Measurements from ENCODE around the gene NPIPB8.
"Not testable (repeated sequence)": the region's sequence is repeated elsewhere in the genome, so short reads cannot be mapped to it uniquely, and the experiment has no call there.

Gene NPIPB8

DNA sequence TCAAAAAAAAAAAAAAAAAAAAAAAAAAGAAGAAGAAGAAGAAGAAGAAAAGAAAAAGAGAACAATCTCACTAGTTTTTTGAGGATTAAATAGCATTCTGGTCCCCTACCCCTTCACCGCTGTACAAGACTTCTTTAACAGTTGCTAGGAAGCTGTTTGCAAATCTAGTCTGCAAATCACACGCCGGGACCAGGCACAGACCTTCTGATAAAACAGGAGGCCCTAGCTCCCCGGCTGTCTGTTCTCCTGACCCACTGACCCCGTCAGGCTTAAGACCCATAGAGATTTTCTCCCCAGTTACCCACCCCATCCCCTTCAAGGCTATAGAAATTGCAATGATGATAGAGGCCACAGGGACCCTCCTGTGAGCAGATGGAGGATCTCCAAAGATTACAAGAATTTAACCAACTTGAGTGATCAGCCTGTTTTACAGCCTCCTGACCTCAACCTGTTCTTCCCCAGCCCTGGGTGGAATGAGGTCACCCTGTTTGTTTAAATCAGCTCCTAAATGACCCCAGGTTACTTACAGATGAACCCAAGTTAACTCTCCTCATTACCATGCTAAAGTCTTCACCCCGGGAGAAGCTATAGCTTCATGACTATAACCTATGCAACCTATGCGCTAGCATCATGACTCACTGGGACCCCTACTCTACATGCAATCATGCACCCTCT is 16.2 kb upstream of the NPIPB8 start:
- H3K4me3 ChIP-seq (ENCODE audit: low read depth, low read length), result no peak overlapping the region
- DNase-seq (ENCODE audit: low read depth), result no peak

DNA sequence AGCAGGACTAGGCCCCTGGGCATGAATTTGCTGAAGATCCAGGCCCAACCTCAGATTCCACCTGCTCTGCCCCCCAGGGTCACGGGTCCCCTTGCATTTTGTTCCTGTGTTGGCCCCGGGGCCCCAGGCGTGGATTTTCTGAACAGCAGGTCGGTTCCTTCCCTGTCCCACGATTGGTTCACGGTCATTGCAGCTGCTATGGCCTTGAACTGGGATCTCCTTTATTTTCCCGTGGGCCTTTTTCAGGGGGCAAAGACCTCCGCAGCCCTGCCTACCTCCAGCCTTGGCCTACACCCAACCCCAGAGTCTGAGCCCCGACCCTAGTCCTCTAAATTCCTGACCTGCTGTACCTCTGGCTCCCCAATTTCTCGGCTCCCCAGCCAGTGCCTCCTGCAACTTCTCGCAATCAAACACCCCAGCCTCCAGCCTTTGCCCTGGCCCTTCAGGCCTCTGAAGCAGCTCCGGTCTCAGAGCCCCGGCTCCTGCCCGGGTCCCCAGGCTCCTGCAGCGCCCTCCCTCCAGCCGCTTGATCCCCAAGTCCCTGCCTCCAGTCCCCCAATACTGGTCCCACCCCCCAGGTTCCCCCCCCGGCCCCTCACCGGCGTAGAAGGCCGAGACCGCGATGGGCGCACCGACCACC is 15.2 kb upstream of the NPIPB8 start:
- DNase-seq (ENCODE audit: low read depth), result not testable (repeated sequence)
- peak overlapping the region; percentile 35 for H3K4me3 ChIP-seq (ENCODE audit: low read depth, low read length)

GRCh38 chr16:28623172-28623711 is 14.6 kb upstream of the NPIPB8 start:
- H3K4me3 ChIP-seq (ENCODE audit: low read depth, low read length), result peak overlapping the region; percentile 35
- no peak for DNase-seq (ENCODE audit: low read depth)

DNA sequence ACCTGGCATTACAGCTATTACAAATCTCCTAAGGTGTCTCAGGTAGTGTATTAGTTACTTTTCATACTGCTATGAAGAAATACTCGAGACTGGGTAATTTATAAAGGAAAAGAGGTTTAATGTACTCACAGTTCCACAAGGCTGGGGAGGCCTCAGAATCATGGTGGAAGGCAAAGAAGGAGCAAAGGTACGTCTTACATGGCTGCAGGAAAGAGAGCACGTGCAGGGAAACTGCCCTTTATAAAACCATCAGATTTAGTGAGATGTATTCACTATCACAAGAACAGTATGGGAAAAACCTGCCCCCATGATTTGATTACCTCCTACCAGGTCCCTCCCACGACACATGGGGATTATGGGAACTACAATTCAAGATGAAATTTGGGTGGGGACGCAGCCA is 7.0 kb upstream of the NPIPB8 start:
- DNase-seq (ENCODE audit: low read depth); H3K4me3 ChIP-seq (ENCODE audit: low read depth, low read length): not testable (repeated sequence)

DNA sequence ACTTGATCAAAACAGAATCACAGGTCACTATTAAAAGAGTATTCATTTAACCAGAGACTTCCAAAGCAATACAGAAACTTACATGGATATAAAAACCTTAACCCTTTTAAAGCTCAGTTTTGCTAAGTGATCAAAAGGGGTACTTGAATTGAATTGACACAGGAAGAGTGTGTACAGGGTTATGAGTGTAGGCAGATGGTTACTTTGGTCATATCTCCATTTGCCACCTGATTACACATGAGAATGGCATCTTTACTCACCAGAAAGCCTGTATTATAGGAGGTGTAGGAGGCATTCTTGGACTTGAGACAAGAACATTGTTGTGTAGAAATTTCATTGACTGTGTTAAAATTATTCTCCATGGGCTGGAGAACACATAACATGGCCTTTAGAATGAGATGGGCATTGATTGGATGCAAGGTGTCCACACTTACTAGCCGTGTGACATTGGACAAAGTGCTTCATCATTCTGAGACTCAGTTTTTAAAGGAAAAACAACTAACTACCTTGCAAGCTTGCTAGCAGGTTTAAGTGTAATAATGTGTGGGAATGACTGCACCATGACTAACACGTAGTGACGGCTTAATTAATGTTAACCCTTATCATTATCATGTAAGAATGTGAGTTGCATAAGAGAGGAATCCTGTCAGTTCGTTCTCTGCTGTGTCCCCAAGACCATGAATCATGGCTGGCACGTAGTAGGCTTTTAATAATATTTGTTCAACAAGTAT is 1.6 kb upstream of the NPIPB8 start:
- not testable (repeated sequence) for H3K4me3 ChIP-seq (ENCODE audit: low read depth, low read length)
- DNase-seq (ENCODE audit: low read depth), result peak; percentile 43

- H3K4me3 ChIP-seq (ENCODE audit: low read depth, low read length); DNase-seq (ENCODE audit: low read depth): not testable (repeated sequence)
Measured at GRCh38 chr16:28638359-28638758, 494 bp downstream of the NPIPB8 start.

GRCh38 chr16:28639959-28640358 is 2.1 kb downstream of the NPIPB8 start:
- DNase-seq (ENCODE audit: low read depth); H3K4me3 ChIP-seq (ENCODE audit: low read depth, low read length): not testable (repeated sequence)

- DNase-seq (ENCODE audit: low read depth); H3K4me3 ChIP-seq (ENCODE audit: low read depth, low read length): not testable (repeated sequence)
Measured at GRCh38 chr16:28666264-28666663, 28.4 kb downstream of the NPIPB8 start.

DNA sequence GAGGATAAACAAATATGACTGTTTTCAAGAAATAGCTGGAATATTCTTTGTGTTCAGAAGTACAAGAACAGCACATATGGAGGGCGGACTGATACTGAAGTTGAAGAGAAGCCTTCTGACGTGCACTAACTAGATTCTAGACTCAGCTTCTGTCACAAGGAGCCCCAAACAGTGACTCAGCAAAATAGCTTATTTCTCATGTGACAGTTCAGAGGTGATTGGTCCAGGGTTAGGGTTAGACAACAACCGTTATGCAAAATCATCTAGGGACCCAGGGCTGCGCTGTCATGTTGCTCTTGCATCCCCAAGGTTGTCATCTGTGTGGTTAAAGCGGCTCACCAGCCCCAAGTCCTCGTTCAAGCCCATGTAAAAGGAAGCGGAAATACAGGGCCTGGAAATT is 29.6 kb downstream of the NPIPB8 start:
- not testable (repeated sequence) for DNase-seq (ENCODE audit: low read depth); H3K4me3 ChIP-seq (ENCODE audit: low read depth, low read length)

GRCh38 chr16:28668199-28668598 is 30.3 kb downstream of the NPIPB8 start:
- not testable (repeated sequence) for H3K4me3 ChIP-seq (ENCODE audit: low read depth, low read length); DNase-seq (ENCODE audit: low read depth)

GRCh38 chr16:28688327-28688952 is 50.6 kb downstream of the NPIPB8 start:
- H3K4me3 ChIP-seq (ENCODE audit: low read depth, low read length), result not testable (repeated sequence)

DNA sequence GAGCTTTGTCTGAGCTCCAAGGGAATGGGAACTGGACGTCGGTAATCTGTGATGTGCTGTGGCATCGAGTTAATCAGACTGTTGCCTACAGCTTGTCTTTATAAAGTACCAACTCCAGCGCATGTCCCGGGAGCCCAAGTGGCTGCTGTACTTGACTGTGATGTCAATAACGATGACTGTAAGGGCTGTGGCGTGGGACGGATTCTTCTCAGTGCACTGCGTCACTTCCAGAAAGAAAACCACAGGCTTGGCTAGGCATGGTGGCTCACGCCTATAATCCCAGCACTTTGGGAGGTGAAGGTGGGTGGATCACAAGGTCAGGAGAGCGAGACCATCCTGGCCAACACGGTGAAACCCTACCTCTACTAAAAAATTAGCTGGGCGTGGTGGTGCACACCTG is 51.6 kb downstream of the NPIPB8 start:
- not testable (repeated sequence) for H3K4me3 ChIP-seq (ENCODE audit: low read depth, low read length)

More at GRCh38 chr16:28688327-28688952, 50.6 kb downstream of the NPIPB8 start:
- DNase-seq (ENCODE audit: low read depth), result not testable (repeated sequence)

DNA sequence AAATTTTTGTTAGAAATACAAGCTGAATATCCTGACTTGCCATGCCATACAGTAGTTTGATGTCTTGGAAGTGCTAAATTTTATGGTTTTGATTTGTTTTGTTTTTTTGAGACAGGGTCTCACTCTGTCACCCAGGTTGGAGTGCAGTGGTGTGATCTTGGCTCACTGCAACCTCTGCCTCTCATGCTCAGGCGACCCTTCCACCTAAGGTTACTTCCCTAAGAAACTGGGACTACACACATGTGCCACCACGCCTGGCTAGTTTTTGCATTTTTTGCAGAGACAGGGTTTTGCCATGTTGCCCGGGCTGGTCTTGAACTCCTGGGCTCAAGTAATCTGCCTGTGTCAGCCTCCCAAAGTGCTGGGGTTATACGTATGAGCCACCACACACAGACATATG is 53.9 kb downstream of the NPIPB8 start:
- DNase-seq (ENCODE audit: low read depth); H3K4me3 ChIP-seq (ENCODE audit: low read depth, low read length): not testable (repeated sequence)

More for the DNA sequence above, 51.6 kb downstream of the NPIPB8 start:
- not testable (repeated sequence) for DNase-seq (ENCODE audit: low read depth)

DNA sequence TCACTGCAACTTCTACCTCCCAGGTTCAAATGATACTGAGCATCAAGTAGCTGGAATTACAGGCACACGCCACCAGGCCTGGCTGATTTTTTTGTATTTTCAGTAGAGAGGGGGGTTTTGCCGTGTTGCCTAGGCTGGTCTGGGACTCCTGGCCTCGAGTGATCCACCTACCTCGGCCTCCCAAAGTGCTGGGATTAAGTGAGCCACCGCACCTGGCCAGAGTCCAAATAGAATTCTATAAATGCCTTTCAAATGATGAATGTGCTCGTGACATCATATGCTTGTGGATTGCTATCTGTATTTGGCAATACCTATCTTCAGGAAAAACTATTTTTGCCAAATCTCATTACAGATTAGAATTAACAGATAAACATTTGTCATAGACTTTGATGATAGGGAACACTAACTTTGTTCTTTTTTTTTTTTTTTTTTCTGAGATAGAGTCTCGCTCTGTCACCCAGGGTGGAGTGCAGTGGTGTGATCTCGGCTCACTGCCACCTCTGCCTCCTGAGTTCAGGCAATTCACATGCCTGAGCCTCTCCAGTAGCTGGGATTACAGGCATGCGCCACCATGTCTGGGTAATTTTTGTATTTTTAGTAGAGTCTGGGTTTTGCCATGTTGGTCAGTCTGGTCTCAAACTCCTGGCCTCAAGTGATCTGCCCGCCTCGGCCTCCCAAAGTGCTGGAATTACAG is 55.5 kb downstream of the NPIPB8 start:
- not testable (repeated sequence) for H3K4me3 ChIP-seq (ENCODE audit: low read depth, low read length); DNase-seq (ENCODE audit: low read depth)

DNA sequence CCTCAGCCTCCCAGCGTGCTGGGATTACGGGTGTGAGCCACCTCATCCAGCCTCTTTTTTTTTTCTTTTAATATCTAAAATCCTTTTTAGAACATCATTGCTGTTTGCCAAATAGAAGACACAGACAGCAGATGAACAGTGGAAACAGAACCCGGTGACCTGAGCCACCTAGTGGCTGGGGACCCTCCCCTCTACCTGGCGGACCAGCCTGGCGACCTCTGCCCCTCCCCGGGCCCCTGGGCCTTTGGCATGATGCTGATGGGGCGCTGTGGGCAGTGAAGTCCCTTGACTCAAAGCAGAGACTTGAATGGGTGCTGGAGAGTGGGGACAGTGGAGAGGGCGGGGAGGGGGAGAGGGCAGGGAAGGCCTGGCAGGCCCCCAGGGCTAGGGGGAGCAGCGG is 61.9 kb downstream of the NPIPB8 start:
- not testable (repeated sequence) for DNase-seq (ENCODE audit: low read depth); H3K4me3 ChIP-seq (ENCODE audit: low read depth, low read length)

DNA sequence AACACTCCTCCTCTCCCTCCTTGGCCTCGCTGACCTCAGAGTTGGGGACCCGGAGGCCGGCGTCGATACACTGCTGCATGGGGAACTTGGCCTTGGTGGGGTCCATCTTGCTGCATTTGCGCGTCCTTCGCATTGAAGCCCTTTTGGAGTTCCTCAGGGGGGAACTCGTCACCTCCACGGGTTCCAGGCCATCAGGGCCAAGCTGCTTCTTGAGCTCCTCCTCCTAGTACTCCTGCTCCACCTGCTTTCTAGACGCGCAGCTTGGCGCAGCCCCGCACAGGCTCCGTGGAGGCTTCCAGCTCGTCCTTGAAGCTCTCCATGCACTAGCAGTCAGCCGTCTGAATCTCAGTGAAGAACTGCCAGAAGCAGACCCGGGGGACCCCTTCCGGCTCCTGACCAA is 62.5 kb downstream of the NPIPB8 start:
- not testable (repeated sequence) for H3K4me3 ChIP-seq (ENCODE audit: low read depth, low read length); DNase-seq (ENCODE audit: low read depth)

DNA sequence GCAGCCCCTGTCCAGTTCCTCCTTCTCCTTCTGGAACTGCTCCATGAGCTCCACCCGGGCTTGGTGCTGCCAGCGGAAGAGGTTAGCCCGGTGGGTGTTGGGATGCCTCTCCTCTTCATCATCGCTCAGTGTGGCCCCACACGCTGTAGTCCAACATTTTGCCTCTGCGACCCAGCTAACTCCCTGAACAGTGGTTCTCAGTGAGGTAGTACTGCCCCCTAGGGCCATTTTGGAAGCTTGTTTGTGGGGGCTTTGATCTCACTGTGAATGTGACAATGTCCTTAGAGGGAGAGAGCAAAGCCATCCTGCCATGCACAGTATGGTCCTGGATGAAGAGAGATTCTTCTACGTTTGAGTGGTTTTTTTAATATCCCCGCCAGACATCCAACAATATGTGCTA is 63.5 kb downstream of the NPIPB8 start:
- H3K4me3 ChIP-seq (ENCODE audit: low read depth, low read length); DNase-seq (ENCODE audit: low read depth): not testable (repeated sequence)

DNA sequence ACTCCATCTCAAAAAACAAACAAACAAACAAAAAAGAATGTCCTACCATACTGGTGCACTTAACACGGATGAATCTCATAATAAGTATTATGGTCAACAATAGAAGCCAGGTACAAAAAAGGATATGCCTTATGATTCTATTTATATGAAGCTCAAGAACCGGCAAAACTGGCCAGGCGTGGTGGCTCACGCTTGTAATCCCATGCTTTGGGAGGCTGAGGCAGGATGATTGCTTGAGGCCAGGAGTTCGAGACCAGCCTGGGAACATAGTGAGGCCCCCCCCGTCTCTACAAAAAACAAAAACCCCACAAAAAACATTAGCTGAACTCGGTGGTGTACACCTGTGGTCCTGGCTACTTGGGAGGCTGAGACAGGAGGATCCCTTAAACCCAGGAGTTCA is 66.4 kb downstream of the NPIPB8 start:
- DNase-seq (ENCODE audit: low read depth); H3K4me3 ChIP-seq (ENCODE audit: low read depth, low read length): not testable (repeated sequence)
